ENCODE results near the gene RBM33.

The RBM33 gene

DNA sequence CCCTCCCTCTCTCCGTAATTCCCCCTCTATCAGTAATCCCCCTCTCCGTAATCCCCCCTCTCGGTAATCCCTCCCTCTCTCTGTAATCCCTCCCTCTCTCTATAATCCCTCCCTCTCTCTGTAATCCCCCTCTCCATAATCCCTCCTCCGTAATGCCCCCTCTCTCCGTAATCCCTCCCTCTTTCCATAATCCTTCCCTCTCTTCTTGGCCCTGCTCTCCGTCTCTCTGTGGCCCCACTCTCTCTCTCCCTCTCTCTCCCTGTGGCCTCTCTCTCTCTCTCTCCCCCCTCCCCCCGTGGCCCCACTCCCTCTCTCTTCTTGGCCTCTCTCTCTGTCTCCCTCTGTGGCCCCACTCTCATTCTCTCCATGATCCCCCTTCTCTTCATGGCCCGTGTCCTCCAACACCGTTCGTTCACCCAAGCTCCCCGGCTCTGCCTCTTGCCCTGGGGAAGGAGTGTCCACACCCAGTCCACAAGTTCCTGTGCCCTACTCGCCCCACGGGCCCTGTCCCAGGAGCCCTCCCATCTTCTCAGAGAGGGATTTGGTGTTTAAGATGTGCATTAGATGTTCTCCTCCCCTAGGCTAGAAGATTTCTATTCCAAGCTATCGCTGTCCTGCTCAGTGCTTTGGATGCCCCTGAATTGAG, 148.0 kb downstream of the RBM33 start:
- FAIRE-seq (no peak), DNase-seq (ENCODE audit: insufficient read length, low spot score) (no peak)
- TF ChIP-seq, protein P1, sequence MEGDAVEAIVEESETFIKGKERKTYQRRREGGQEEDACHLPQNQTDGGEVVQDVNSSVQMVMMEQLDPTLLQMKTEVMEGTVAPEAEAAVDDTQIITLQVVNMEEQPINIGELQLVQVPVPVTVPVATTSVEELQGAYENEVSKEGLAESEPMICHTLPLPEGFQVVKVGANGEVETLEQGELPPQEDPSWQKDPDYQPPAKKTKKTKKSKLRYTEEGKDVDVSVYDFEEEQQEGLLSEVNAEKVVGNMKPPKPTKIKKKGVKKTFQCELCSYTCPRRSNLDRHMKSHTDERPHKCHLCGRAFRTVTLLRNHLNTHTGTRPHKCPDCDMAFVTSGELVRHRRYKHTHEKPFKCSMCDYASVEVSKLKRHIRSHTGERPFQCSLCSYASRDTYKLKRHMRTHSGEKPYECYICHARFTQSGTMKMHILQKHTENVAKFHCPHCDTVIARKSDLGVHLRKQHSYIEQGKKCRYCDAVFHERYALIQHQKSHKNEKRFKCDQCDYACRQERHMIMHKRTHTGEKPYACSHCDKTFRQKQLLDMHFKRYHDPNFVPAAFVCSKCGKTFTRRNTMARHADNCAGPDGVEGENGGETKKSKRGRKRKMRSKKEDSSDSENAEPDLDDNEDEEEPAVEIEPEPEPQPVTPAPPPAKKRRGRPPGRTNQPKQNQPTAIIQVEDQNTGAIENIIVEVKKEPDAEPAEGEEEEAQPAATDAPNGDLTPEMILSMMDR (IDR thresholded peaks at IDR 0.05; ENCODE audit: insufficient read depth, missing control alignments), result no peak

DNA sequence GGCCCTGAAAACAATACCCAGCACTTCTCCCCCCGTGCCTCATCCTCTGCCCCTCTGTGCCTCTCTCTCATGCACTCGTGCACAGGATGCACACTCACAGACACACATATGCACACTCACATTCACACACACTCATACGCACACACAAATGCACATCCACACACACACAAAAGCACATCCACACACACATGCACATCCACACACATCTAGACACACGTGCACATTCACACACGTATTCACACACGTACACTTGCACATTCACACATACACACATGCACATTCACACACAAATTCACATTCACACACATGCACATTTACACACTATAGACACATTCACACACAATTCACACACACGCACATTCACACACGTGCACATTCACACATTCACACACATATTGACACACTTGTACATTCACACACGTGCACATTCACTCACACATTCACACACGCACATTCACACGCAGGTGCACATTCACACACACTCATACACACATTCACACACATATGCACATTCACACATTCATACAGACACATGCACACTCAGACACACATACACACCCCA, 148.6 kb downstream of the RBM33 start:
- TF ChIP-seq, protein P1 (IDR thresholded peaks at IDR 0.05; ENCODE audit: insufficient read depth, missing control alignments), result no peak
- DNase-seq (ENCODE audit: insufficient read length, low spot score), result no peak
- no peak for FAIRE-seq

DNA sequence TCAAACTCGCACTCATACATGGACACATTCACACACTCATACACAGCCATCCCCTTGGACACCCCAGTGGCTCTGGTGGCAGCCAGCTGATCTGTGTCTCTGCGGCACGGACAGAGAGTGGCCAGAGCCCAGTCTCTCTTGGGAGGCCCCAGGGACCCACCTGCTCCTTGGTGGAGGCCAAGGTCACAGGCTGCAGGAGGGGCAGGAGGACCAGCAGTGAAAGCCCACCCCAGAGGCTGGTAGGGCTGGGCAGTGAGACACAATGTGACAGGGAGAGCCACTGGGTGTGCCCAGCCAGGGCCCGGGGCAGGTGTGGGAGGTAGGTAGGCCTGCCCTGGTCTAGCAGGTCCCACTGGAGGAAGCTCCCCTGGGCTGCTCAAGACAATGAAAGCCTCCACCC, 149.3 kb downstream of the RBM33 start:
- DNase-seq (ENCODE audit: insufficient read length, low spot score) (no peak), FAIRE-seq (no peak)
- TF ChIP-seq, protein P1 (IDR thresholded peaks at IDR 0.05; ENCODE audit: insufficient read depth, missing control alignments), result no peak

DNA sequence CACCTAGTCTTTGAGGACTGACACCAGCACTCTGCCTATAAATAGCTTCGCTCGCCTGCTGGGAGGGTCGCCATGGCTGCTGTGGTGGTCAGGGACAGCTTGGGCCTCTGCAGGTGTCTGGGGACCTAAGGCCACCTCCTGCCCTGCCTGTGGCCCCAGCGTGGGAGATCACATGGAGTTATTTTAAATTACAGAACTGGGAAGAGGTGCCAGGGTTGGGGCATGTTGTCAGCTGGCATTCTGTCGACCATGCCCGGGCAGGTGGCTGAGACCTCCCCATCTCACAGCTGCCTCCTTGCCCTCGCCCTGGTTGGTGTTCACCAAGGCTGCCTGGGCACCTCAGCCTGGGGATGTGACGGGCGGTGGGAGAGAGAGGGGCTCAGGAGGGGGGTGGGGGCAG, 149.7 kb downstream of the RBM33 start:
- DNase-seq (ENCODE audit: insufficient read length, low spot score) (no peak), FAIRE-seq (no peak)
- TF ChIP-seq, protein P1 (IDR thresholded peaks at IDR 0.05; ENCODE audit: insufficient read depth, missing control alignments), result no peak

DNA sequence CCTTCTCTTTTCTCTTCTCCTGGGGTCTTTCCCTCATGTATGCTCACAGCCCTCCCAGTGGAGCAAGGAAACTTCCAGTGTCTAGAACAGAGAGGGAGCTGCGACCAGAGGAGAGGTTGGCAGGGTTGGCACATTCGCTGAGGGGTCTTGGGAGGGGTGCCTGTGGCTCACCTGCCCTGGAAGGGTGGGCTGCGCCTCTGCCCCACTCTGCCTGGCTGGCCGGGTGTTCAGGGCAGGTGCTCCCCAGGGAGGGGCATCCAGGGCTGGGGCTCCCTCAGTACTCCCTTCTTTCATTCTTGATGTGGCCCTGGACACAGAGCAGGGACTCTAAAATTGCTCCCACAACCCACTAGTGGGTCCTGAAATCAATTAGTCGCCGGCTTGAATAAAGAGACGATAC, 150.9 kb downstream of the RBM33 start:
- TF ChIP-seq, protein P1 (IDR thresholded peaks at IDR 0.05; ENCODE audit: insufficient read depth, missing control alignments), result no peak
- DNase-seq (ENCODE audit: insufficient read length, low spot score) (no peak), FAIRE-seq (no peak)

DNA sequence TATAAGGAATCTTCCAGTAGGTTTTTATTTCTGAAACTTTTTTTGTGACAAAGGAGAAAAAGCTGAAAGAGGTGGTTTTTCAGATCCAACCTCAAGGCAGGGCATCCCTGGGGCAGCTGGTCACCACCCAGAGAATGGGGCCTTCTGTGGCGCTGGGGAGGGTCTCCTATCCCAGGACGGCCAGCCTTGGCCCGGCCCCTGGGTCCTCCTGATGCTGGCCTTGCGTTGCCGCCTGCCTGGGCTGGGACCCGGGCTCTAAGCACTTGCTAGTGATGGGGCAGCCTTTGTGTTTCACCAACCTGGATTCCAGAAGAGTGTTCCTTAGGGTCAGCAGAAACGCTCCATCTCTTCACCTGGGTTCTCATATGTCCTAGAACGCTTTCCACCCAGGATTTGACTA, 151.5 kb downstream of the RBM33 start:
- no peak for FAIRE-seq
- TF ChIP-seq, protein P1 (IDR thresholded peaks at IDR 0.05; ENCODE audit: insufficient read depth, missing control alignments), result no peak
- DNase-seq (ENCODE audit: insufficient read length, low spot score), result no peak

All from D721Med (cell line).